ENCODE results near the gene KRT77.

KRT77 gene

DNA sequence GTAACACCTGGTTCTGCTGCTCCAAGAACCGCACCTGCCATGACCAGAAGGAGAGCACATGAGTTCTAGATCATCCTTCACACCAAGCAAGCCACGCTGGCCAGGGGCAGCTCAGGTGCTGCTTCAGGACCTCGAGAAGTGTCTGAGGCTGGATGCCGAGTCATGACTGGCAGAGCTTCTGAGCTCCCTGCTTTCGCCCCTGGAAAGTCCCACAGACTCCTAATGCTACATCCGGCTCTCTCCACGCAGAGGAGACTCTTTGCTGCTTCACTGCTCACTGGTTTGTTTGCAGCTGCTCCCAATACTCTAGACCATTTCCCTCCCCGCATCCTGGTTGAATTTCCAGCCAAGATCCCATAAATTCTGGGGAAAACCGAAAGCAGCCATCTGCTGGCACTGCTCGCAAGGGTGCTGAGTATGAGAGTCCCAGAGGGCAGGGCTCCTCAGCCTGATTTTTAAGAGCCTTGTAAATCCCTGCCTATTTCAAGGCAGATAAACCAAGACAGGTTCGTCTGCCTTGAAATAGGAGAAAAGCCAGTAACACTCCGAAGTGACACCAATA is 52.7 kb downstream of the KRT77 start:
- Histone ChIP-seq H3K9me3 (replicated peaks; ENCODE audit: low read length) (no peaks in the 10 kb centered on the region), H3K9ac (ENCODE audit: low read depth, low read length) (no peak overlapping the region), H3K36me3 (ENCODE audit: insufficient read depth, low read length) (no peaks in the 10 kb centered on the region), H3K4me2 (ENCODE audit: low read length) (no peak overlapping the region), H3K27me3 (ENCODE audit: control insufficient read depth, insufficient read depth, low read length) (peaks cover 76% of the 10 kb centered on the region), H3K4me1 (ENCODE audit: control insufficient read depth, insufficient read depth, low read length) (no peaks in the 10 kb centered on the region), H3K4me3 (ENCODE audit: low read length) (no peak overlapping the region)

GRCh38 chr12:52649066-52649465 is 54.3 kb downstream of the KRT77 start:
- Histone ChIP-seq H3K4me1 (ENCODE audit: control insufficient read depth, insufficient read depth, low read length) (no peaks in the 10 kb centered on the region), H3K9ac (ENCODE audit: low read depth, low read length) (no peak overlapping the region), H3K36me3 (ENCODE audit: insufficient read depth, low read length) (no peaks in the 10 kb centered on the region), H3K4me2 (ENCODE audit: low read length) (no peak overlapping the region), H3K4me3 (ENCODE audit: low read length) (no peak overlapping the region), H3K9me3 (replicated peaks; ENCODE audit: low read length) (no peaks in the 10 kb centered on the region), H3K27me3 (ENCODE audit: control insufficient read depth, insufficient read depth, low read length) (peaks cover 78% of the 10 kb centered on the region)

GRCh38 chr12:52648012-52648550 is 55.2 kb downstream of the KRT77 start:
- Histone ChIP-seq H3K36me3 (ENCODE audit: insufficient read depth, low read length) (no peaks in the 10 kb centered on the region), H3K4me2 (ENCODE audit: low read length) (no peak overlapping the region), H3K9me3 (replicated peaks; ENCODE audit: low read length) (no peaks in the 10 kb centered on the region), H3K4me1 (ENCODE audit: control insufficient read depth, insufficient read depth, low read length) (no peaks in the 10 kb centered on the region), H3K9ac (ENCODE audit: low read depth, low read length) (no peak overlapping the region), H3K4me3 (ENCODE audit: low read length) (no peak overlapping the region), H3K27me3 (ENCODE audit: control insufficient read depth, insufficient read depth, low read length) (peaks cover 75% of the 10 kb centered on the region)

DNA sequence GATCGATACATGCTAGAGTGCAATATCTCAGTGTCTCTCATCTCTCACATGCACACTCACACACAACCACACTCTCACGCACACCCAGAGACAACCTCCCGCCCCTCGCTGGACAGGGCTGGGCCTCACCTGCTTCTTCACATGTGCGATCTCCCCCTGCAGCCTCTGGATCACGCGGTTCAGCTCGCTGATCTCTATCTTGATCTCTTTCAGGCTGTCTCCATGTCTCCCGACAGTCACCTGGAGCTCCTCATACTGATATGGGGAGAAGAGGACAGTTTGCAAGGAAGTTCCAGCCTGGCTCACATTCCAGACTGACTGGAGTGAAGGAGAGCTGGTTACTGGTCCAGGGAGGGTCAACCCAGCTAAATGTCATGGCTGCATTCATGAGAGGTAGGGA is 55.7 kb downstream of the KRT77 start:
- Histone ChIP-seq H3K27me3 (ENCODE audit: control insufficient read depth, insufficient read depth, low read length) (peaks cover 73% of the 10 kb centered on the region), H3K4me2 (ENCODE audit: low read length) (no peak overlapping the region), H3K9me3 (replicated peaks; ENCODE audit: low read length) (no peaks in the 10 kb centered on the region), H3K4me3 (ENCODE audit: low read length) (no peak overlapping the region), H3K9ac (ENCODE audit: low read depth, low read length) (no peak overlapping the region), H3K36me3 (ENCODE audit: insufficient read depth, low read length) (no peaks in the 10 kb centered on the region), H3K4me1 (ENCODE audit: control insufficient read depth, insufficient read depth, low read length) (no peaks in the 10 kb centered on the region)

DNA sequence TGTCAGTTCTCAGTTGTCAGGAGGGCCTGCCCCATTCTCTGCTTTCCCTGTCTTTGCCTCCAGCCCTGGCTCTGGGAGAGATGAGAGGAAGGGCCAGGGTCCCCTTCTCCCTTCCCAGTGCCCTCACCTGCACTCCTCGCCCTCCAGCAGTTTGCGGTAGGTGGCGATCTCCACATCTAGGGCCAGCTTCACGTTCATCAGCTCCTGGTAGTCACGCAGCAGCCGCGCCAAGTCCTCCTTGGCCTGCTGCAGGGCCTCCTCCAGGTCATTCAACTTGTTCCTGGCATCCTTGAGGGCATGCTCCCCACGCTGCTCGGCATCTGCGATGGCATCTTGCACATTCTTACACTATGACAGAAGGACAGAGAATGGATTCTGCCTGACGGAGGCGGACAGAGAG is 56.7 kb downstream of the KRT77 start:
- no peaks in the 10 kb centered on the region for H3K4me1 ChIP-seq (ENCODE audit: control insufficient read depth, insufficient read depth, low read length)
- no peak overlapping the region for H3K9ac ChIP-seq (ENCODE audit: low read depth, low read length)
- H3K9me3 ChIP-seq (replicated peaks; ENCODE audit: low read length), result no peaks in the 10 kb centered on the region
- H3K4me3 ChIP-seq (ENCODE audit: low read length), result no peak overlapping the region
- H3K27me3 ChIP-seq (ENCODE audit: control insufficient read depth, insufficient read depth, low read length), result peaks cover 77% of the 10 kb centered on the region
- no peaks in the 10 kb centered on the region for H3K36me3 ChIP-seq (ENCODE audit: insufficient read depth, low read length)
- no peak overlapping the region for H3K4me2 ChIP-seq (ENCODE audit: low read length)

- Histone ChIP-seq H3K4me3 (ENCODE audit: low read length) (no peak overlapping the region), H3K9ac (ENCODE audit: low read depth, low read length) (no peak overlapping the region), H3K36me3 (ENCODE audit: insufficient read depth, low read length) (no peaks in the 10 kb centered on the region), H3K4me2 (ENCODE audit: low read length) (no peak overlapping the region), H3K27me3 (ENCODE audit: control insufficient read depth, insufficient read depth, low read length) (peaks cover 79% of the 10 kb centered on the region), H3K4me1 (ENCODE audit: control insufficient read depth, insufficient read depth, low read length) (no peaks in the 10 kb centered on the region), H3K9me3 (replicated peaks; ENCODE audit: low read length) (no peaks in the 10 kb centered on the region)
These were observed 57.3 kb downstream of the KRT77 start for GRCh38 chr12:52645982-52646381.

GRCh38 chr12:52645120-52645761 is 58.1 kb downstream of the KRT77 start:
- no peaks in the 10 kb centered on the region for H3K9me3 ChIP-seq (replicated peaks; ENCODE audit: low read length)
- H3K4me3 ChIP-seq (ENCODE audit: low read length), result no peak overlapping the region
- H3K27me3 ChIP-seq (ENCODE audit: control insufficient read depth, insufficient read depth, low read length), result peaks cover 76% of the 10 kb centered on the region
- no peaks in the 10 kb centered on the region for H3K36me3 ChIP-seq (ENCODE audit: insufficient read depth, low read length)
- H3K4me2 ChIP-seq (ENCODE audit: low read length), result no peak overlapping the region
- H3K9ac ChIP-seq (ENCODE audit: low read depth, low read length), result no peak overlapping the region
- no peaks in the 10 kb centered on the region for H3K4me1 ChIP-seq (ENCODE audit: control insufficient read depth, insufficient read depth, low read length)

GRCh38 chr12:52644078-52644415 is 59.3 kb downstream of the KRT77 start:
- Histone ChIP-seq H3K4me2 (ENCODE audit: low read length) (no peak overlapping the region), H3K27me3 (ENCODE audit: control insufficient read depth, insufficient read depth, low read length) (peaks cover 68% of the 10 kb centered on the region), H3K36me3 (ENCODE audit: insufficient read depth, low read length) (no peaks in the 10 kb centered on the region), H3K9ac (ENCODE audit: low read depth, low read length) (no peak overlapping the region), H3K9me3 (replicated peaks; ENCODE audit: low read length) (no peaks in the 10 kb centered on the region), H3K4me3 (ENCODE audit: low read length) (no peak overlapping the region), H3K4me1 (ENCODE audit: control insufficient read depth, insufficient read depth, low read length) (no peaks in the 10 kb centered on the region)

DNA sequence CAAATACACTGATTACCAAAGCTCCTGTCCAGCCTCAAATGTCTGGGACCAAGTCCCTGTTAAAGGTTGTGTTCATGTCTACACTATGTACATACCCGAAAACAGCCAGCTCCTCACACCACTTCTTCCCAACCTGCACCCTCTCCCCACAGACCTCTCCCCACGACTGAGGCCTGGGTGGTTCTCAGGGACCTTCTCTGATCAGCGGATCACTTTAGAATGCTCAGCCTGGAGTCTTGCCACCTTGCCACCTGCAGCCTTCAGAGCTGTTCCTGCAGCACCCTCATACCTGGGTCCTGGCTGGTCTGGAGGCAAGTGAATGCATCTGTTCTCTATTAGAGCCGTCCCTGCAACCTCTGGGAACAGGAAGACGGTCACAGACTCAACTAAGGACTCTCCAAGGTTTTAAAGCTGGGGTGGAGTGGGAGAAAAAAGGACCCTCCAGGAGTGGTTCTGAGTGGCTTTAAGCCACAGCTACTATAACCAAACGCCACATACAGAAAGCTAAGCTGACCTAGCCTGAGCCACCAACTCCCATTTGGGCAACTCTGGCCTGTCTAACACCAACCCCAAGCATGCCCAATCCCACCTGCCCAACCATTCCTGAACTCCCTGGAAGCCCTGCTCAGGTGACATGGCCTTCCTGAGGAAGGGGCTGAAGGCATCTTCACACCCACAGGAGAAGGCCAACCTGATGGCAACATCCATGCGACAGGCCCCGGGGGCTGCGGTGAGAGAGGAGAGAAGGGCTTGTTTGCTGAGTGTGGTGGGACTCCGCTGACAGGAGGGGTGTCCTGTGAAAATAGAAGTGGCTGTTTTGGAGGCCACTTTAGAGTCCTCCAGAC is 59.9 kb downstream of the KRT77 start:
- H3K4me3 ChIP-seq (ENCODE audit: low read length), result no peak overlapping the region
- no peak overlapping the region for H3K9ac ChIP-seq (ENCODE audit: low read depth, low read length)
- no peaks in the 10 kb centered on the region for H3K4me1 ChIP-seq (ENCODE audit: control insufficient read depth, insufficient read depth, low read length)
- H3K36me3 ChIP-seq (ENCODE audit: insufficient read depth, low read length), result no peaks in the 10 kb centered on the region
- H3K9me3 ChIP-seq (replicated peaks; ENCODE audit: low read length), result no peaks in the 10 kb centered on the region
- H3K4me2 ChIP-seq (ENCODE audit: low read length), result no peak overlapping the region
- peaks cover 67% of the 10 kb centered on the region for H3K27me3 ChIP-seq (ENCODE audit: control insufficient read depth, insufficient read depth, low read length)

DNA sequence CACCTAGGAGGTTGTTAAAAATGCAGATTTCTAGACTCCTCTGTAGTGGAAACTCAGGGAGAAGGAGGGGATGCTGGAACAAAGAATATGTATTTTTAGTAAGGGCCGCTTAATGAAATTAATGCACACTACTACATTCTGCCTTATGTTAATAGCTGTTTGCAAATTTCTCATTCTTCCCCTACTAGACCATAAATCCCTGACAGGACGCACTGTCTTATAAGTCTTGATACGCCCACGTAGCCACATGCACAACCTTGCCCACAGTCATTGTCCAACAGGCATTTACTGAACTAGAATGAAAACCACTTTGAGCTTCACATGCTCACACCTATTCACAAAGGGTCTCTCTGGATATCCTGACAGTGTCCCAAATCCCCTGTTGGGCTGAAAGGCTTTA is 61.9 kb downstream of the KRT77 start:
- Histone ChIP-seq H3K4me1 (ENCODE audit: control insufficient read depth, insufficient read depth, low read length) (no peaks in the 10 kb centered on the region), H3K36me3 (ENCODE audit: insufficient read depth, low read length) (no peaks in the 10 kb centered on the region), H3K9me3 (replicated peaks; ENCODE audit: low read length) (no peaks in the 10 kb centered on the region), H3K9ac (ENCODE audit: low read depth, low read length) (no peak overlapping the region), H3K4me3 (ENCODE audit: low read length) (no peak overlapping the region), H3K4me2 (ENCODE audit: low read length) (no peak overlapping the region), H3K27me3 (ENCODE audit: control insufficient read depth, insufficient read depth, low read length) (peaks cover 56% of the 10 kb centered on the region)

Data from skeletal muscle satellite cell (primary cell).